MM.1S (cell line): ENCODE results near the gene EIF3I.

Source experiments
- DNase-seq: peaks from one replicate; pipeline ENCODE4 v3.0.0-alpha.2; 2015
- H2AFZ ChIP-seq: fragments of 300-600 bp; sonication (generic); 2 replicates; pipeline ENCODE4 v1.6.0; 2016; ENCODE audit warnings: antibody characterized with exemption, low read length
- H3F3A ChIP-seq: fragments of 300-600 bp; sonication (generic); 2 replicates; pipeline ENCODE4 v1.6.1; 2016; ENCODE audit warnings: mild to moderate bottlenecking, antibody characterized with exemption, low read length, moderate library complexity, mixed read lengths; ENCODE audit not compliant: insufficient read depth
- H3K27ac ChIP-seq: fragments of 300-600 bp; sonication (generic); 2 replicates; pipeline ENCODE4 v1.5.1; 2016; ENCODE audit warnings: mild to moderate bottlenecking, low read length
- H3K27me3 ChIP-seq: fragments of 300-600 bp; sonication (generic); replicated peaks from 2 replicates; pipeline ENCODE4 v1.6.0; 2016; ENCODE audit warnings: low read length; ENCODE audit not compliant: insufficient read depth
- H3K36me3 ChIP-seq: fragments of 300-600 bp; sonication (generic); replicated peaks from 2 replicates; pipeline ENCODE4 v1.6.1; 2016; ENCODE audit warnings: mild to moderate bottlenecking, low read length, mixed read lengths; ENCODE audit not compliant: insufficient read depth
- H3K4me1 ChIP-seq: fragments of 300-600 bp; sonication (generic); 2 replicates; pipeline ENCODE4 v1.6.1; 2016; ENCODE audit warnings: low read length, mixed read lengths
- H3K4me2 ChIP-seq: fragments of 300-600 bp; sonication (generic); 2 replicates; pipeline ENCODE4 v1.6.0; 2016; ENCODE audit warnings: low read depth, low read length
- H3K4me3 ChIP-seq: fragments of 300-600 bp; sonication (generic); 2 replicates; pipeline ENCODE4 v1.5.1; 2016; ENCODE audit warnings: low read length, mixed read lengths
- H3K79me2 ChIP-seq: fragments of 300-600 bp; sonication (generic); 2 replicates; pipeline ENCODE4 v1.6.1; 2016; ENCODE audit warnings: mixed run types, low read length, mixed read lengths
- H3K9ac ChIP-seq: fragments of 300-600 bp; sonication (generic); 2 replicates; pipeline ENCODE4 v1.6.1; 2016; ENCODE audit warnings: low read length, mixed read lengths
- H3K9me2 ChIP-seq: fragments of 300-600 bp; sonication (generic); replicated peaks from 2 replicates; pipeline ENCODE4 v1.6.1; 2016; ENCODE audit warnings: mild to moderate bottlenecking, low read length, mixed read lengths; ENCODE audit not compliant: insufficient read depth
- H3K9me3 ChIP-seq: fragments of 300-600 bp; sonication (generic); replicated peaks from 2 replicates; pipeline ENCODE4 v1.6.1; 2016; ENCODE audit warnings: mild to moderate bottlenecking, low read length, mixed read lengths; ENCODE audit not compliant: insufficient read depth
- H4K20me1 ChIP-seq: fragments of 300-600 bp; sonication (generic); 2 replicates; pipeline ENCODE4 v1.6.1; 2016; ENCODE audit warnings: mild to moderate bottlenecking, low read length, moderate library complexity, mixed read lengths; ENCODE audit not compliant: insufficient read depth
- EZH2 ChIP-seq: fragments of 300-600 bp; sonication (generic); optimal IDR thresholded peaks from 2 replicates; pipeline ENCODE3; 2017; ENCODE audit warnings: low read depth, mild to moderate bottlenecking, antibody characterized with exemption, low read length, mixed read lengths
- EZH2phosphoT487 ChIP-seq: fragments of 300-600 bp; sonication (generic); IDR thresholded peaks from 2 replicates; pipeline ENCODE4 v1.6.1; 2018; ENCODE audit warnings: antibody characterized with exemption, low read length
- TF ChIP-seq, protein P1 (sequence below): fragments of 300-600 bp; sonication (generic); IDR thresholded peaks from 2 replicates; pipeline ENCODE4 v1.5.1; 2016; ENCODE audit warnings: antibody characterized with exemption, low read length, mixed read lengths

EIF3I gene

GRCh38 chr1:32181065-32181464, 41.1 kb upstream of the EIF3I start:
- Histone ChIP-seq H3K9ac (peak overlapping the region; percentile 95; the same call in 1 of the 2 replicates), H3K4me1 (peaks cover 16% of the 10 kb centered on the region), H3K9me3 (no peaks in the 10 kb centered on the region), H4K20me1 (no peaks in the 10 kb centered on the region), H3K4me3 (peak overlapping the region; percentile 95; the same call in 1 of the 2 replicates), H3K27ac (no peak overlapping the region), H3F3A (peaks cover 14% of the 10 kb centered on the region), H3K36me3 (peaks cover 17% of the 10 kb centered on the region), H3K9me2 (no peaks in the 10 kb centered on the region), H2AFZ (no peak overlapping the region), H3K27me3 (no peaks in the 10 kb centered on the region), H3K4me2 (peak overlapping the region; percentile 93), H3K79me2 (peaks cover 54% of the 10 kb centered on the region)
- TF ChIP-seq EZH2 (no peak), EZH2phosphoT487 (no peak)
- TF ChIP-seq, protein P1, sequence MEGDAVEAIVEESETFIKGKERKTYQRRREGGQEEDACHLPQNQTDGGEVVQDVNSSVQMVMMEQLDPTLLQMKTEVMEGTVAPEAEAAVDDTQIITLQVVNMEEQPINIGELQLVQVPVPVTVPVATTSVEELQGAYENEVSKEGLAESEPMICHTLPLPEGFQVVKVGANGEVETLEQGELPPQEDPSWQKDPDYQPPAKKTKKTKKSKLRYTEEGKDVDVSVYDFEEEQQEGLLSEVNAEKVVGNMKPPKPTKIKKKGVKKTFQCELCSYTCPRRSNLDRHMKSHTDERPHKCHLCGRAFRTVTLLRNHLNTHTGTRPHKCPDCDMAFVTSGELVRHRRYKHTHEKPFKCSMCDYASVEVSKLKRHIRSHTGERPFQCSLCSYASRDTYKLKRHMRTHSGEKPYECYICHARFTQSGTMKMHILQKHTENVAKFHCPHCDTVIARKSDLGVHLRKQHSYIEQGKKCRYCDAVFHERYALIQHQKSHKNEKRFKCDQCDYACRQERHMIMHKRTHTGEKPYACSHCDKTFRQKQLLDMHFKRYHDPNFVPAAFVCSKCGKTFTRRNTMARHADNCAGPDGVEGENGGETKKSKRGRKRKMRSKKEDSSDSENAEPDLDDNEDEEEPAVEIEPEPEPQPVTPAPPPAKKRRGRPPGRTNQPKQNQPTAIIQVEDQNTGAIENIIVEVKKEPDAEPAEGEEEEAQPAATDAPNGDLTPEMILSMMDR = no peak
- no peak for DNase-seq

GRCh38 chr1:32181563-32181962, 40.6 kb upstream of the EIF3I start:
- Histone ChIP-seq H4K20me1 (no peaks in the 10 kb centered on the region), H3K9me2 (no peaks in the 10 kb centered on the region), H3K4me3 (no peak overlapping the region), H3K9me3 (no peaks in the 10 kb centered on the region), H2AFZ (no peak overlapping the region), H3K27me3 (no peaks in the 10 kb centered on the region), H3K4me1 (peaks cover 16% of the 10 kb centered on the region), H3K36me3 (peaks cover 17% of the 10 kb centered on the region), H3K79me2 (peaks cover 59% of the 10 kb centered on the region), H3K27ac (no peak overlapping the region), H3F3A (peaks cover 14% of the 10 kb centered on the region), H3K4me2 (peak overlapping the region; percentile 93; the same call in 1 of the 2 replicates), H3K9ac (no peak overlapping the region)
- no peak for DNase-seq
- TF ChIP-seq EZH2 (no peak), EZH2phosphoT487 (no peak)
- TF ChIP-seq, protein P1 = no peak

DNA sequence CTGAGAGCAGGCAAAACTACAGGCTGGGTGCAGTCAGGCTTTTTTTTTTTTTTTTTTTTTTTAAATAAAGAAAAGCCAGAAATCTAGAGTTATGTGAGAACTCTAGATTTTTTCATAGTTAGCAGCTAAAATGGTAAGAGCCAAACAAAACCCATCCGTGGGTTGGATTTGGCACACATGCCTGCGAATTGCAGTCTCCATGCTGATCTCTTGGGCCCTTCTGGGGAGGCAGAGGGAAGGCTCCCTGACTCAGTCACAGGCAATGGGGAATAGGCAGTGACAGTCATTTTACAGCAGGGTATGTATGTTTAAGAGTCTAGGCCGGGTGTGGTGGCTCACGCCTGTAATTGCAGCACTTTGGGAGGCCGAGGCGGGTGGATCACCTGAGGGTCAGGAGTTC, 40.1 kb upstream of the EIF3I start:
- Histone ChIP-seq H3K9ac (no peak overlapping the region), H3K4me1 (peaks cover 16% of the 10 kb centered on the region)

More for the DNA sequence above, 40.1 kb upstream of the EIF3I start:
- Histone ChIP-seq H3K27ac (no peak overlapping the region), H2AFZ (no peak overlapping the region), H3K9me2 (no peaks in the 10 kb centered on the region), H3K79me2 (peaks cover 64% of the 10 kb centered on the region), H4K20me1 (no peaks in the 10 kb centered on the region), H3K4me2 (no peak overlapping the region), H3K27me3 (no peaks in the 10 kb centered on the region), H3K36me3 (peaks cover 17% of the 10 kb centered on the region), H3F3A (peaks cover 14% of the 10 kb centered on the region), H3K4me3 (no peak overlapping the region), H3K9me3 (no peaks in the 10 kb centered on the region)
- TF ChIP-seq EZH2 = no peak
- no peak for TF ChIP-seq EZH2phosphoT487
- TF ChIP-seq, protein P1 = no peak
- DNase-seq = no peak
